ENCODE results near the gene PCGF3. TPM values are rescaled to one million over a fixed set of nuclear protein-coding genes. Genes with fewer than 3 reads are reported as not detected.

The PCGF3 gene
- total RNA-seq, 1 donor: 43.1 TPM

GRCh38 chr4:738781-739280 lies 33.2 kb downstream of the PCGF3 start:
- H3K9me3 ChIP-seq (ENCODE audit: low read depth, low read length): no peaks in the 10 kb centered on the region
- H3K4me1 ChIP-seq (ENCODE audit: insufficient read depth, low read length): peaks cover 7% of the 10 kb centered on the region
- no peak for TF ChIP-seq CTCF (IDR thresholded peaks at IDR 0.05; ENCODE audit: extremely low read depth, low read depth, low read length)
- peak; percentile 90 for DNase-seq (ENCODE audit: insufficient read length, low spot score, missing footprints)
- H3K4me2 ChIP-seq (ENCODE audit: insufficient read depth, low read length): no peak overlapping the region
- no peaks in the 10 kb centered on the region for H3K27me3 ChIP-seq (ENCODE audit: insufficient read depth, low read length)
- H3K36me3 ChIP-seq (ENCODE audit: insufficient read depth, low read length): peaks cover 53% of the 10 kb centered on the region
- no peak overlapping the region for H3K27ac ChIP-seq (ENCODE audit: low read depth, low read length)
- H2AFZ ChIP-seq (ENCODE audit: low read length): no peak overlapping the region
- H4K20me1 ChIP-seq (ENCODE audit: insufficient read depth, low read length): peaks cover 27% of the 10 kb centered on the region
- H3K4me3 ChIP-seq (ENCODE audit: insufficient read depth, low read length): no peak overlapping the region
- H3K79me2 ChIP-seq (ENCODE audit: insufficient read depth, low read length): no peaks in the 10 kb centered on the region

DNA sequence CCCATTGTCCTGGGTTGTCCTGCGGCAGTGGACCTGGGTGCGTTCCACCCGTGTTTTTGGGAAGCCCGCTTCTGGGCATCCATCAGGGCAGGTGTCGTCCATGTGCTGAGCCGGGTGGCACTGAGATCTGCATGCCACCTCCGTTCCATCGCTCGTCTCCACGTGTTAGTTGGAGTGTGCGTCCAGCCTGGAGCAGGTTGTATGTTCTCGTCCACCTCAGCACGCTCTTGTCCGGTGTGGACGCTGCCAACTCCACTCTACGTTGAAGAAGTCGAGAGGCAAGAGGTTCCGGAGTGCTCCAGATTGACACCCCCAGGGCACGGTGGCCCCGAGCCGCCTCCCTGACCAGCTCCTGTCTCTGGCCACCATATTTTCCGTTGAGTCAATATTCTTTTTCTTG lies 33.9 kb downstream of the PCGF3 start:
- no peak overlapping the region for H3K27ac ChIP-seq (ENCODE audit: low read depth, low read length)
- no peak overlapping the region for H3K4me2 ChIP-seq (ENCODE audit: insufficient read depth, low read length)
- peaks cover 34% of the 10 kb centered on the region for H4K20me1 ChIP-seq (ENCODE audit: insufficient read depth, low read length)
- H2AFZ ChIP-seq (ENCODE audit: low read length): no peak overlapping the region
- no peak for TF ChIP-seq CTCF (IDR thresholded peaks at IDR 0.05; ENCODE audit: extremely low read depth, low read depth, low read length)
- H3K9me3 ChIP-seq (ENCODE audit: low read depth, low read length): no peaks in the 10 kb centered on the region
- H3K4me1 ChIP-seq (ENCODE audit: insufficient read depth, low read length): peaks cover 8% of the 10 kb centered on the region
- H3K36me3 ChIP-seq (ENCODE audit: insufficient read depth, low read length): peaks cover 46% of the 10 kb centered on the region
- no peaks in the 10 kb centered on the region for H3K27me3 ChIP-seq (ENCODE audit: insufficient read depth, low read length)
- no peak overlapping the region for H3K4me3 ChIP-seq (ENCODE audit: insufficient read depth, low read length)
- DNase-seq (ENCODE audit: insufficient read length, low spot score, missing footprints): peak; percentile 67
- H3K79me2 ChIP-seq (ENCODE audit: insufficient read depth, low read length): no peaks in the 10 kb centered on the region

DNA sequence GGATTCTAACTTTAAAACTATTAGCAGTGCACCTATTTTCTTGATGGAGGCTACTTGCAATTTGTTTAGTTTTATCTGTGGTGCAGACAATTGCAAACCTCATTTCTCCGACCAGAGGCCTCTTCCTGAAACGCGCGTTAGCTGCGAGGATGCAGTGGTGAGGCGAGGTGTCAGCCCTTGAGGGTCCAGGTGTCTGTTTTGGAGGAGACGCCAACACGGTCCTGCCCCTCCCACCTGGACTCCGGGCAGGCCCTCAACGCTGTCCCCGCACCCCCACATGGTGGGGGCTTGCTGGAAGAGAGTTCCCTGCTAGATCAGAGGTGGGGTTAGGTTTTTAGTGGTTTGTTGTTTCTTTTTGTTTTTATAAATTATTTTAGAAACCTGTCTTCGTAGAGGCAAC lies 34.4 kb downstream of the PCGF3 start:
- no peak for TF ChIP-seq CTCF (IDR thresholded peaks at IDR 0.05; ENCODE audit: extremely low read depth, low read depth, low read length)
- no peak overlapping the region for H3K27ac ChIP-seq (ENCODE audit: low read depth, low read length)
- DNase-seq (ENCODE audit: insufficient read length, low spot score, missing footprints): peak; percentile 73
- H3K9me3 ChIP-seq (ENCODE audit: low read depth, low read length): no peaks in the 10 kb centered on the region
- H3K27me3 ChIP-seq (ENCODE audit: insufficient read depth, low read length): no peaks in the 10 kb centered on the region
- no peak overlapping the region for H3K4me3 ChIP-seq (ENCODE audit: insufficient read depth, low read length)
- H3K36me3 ChIP-seq (ENCODE audit: insufficient read depth, low read length): peaks cover 42% of the 10 kb centered on the region
- peaks cover 34% of the 10 kb centered on the region for H4K20me1 ChIP-seq (ENCODE audit: insufficient read depth, low read length)
- H2AFZ ChIP-seq (ENCODE audit: low read length): no peak overlapping the region
- no peak overlapping the region for H3K4me2 ChIP-seq (ENCODE audit: insufficient read depth, low read length)
- H3K4me1 ChIP-seq (ENCODE audit: insufficient read depth, low read length): peaks cover 8% of the 10 kb centered on the region
- no peaks in the 10 kb centered on the region for H3K79me2 ChIP-seq (ENCODE audit: insufficient read depth, low read length)

GRCh38 chr4:740656-741282 lies 35.1 kb downstream of the PCGF3 start:
- H4K20me1 ChIP-seq (ENCODE audit: insufficient read depth, low read length): peaks cover 34% of the 10 kb centered on the region
- H3K4me2 ChIP-seq (ENCODE audit: insufficient read depth, low read length): no peak overlapping the region
- peak; percentile 96 for DNase-seq (ENCODE audit: insufficient read length, low spot score, missing footprints)
- no peaks in the 10 kb centered on the region for H3K79me2 ChIP-seq (ENCODE audit: insufficient read depth, low read length)
- peaks cover 36% of the 10 kb centered on the region for H3K36me3 ChIP-seq (ENCODE audit: insufficient read depth, low read length)
- no peak overlapping the region for H2AFZ ChIP-seq (ENCODE audit: low read length)
- no peak for TF ChIP-seq CTCF (IDR thresholded peaks at IDR 0.05; ENCODE audit: extremely low read depth, low read depth, low read length)
- H3K9me3 ChIP-seq (ENCODE audit: low read depth, low read length): no peaks in the 10 kb centered on the region
- H3K4me3 ChIP-seq (ENCODE audit: insufficient read depth, low read length): no peak overlapping the region
- H3K27ac ChIP-seq (ENCODE audit: low read depth, low read length): no peak overlapping the region
- H3K27me3 ChIP-seq (ENCODE audit: insufficient read depth, low read length): no peaks in the 10 kb centered on the region
- peaks cover 8% of the 10 kb centered on the region for H3K4me1 ChIP-seq (ENCODE audit: insufficient read depth, low read length)

Data from osteoblast (primary cell).